BJ (cell line): Measurements from ENCODE around the gene HSD17B14. TPM values are rescaled to one million over a fixed set of nuclear protein-coding genes. Genes with fewer than 3 reads are reported as not detected.
"Not testable (repeated sequence)": the region's sequence is repeated elsewhere in the genome, so short reads cannot be mapped to it uniquely, and the experiment has no call there.

Experiments
- CTCF ChIA-PET: fragments of 350-600 bp; formaldehyde crosslinking; extraction: SDS; loops from one replicate; lab custom pipeline; 2021; ENCODE audit warnings: antibody characterized with exemption, inconsistent platforms; lab: Yijun Ruan, JAX
- POLR2A ChIA-PET: fragments of 300-600 bp; sonication (Branson Sonifier 250); formaldehyde crosslinking; extraction: SDS; loops from one replicate; lab custom pipeline; 2021; ENCODE audit warnings: antibody characterized with exemption; lab: Charles Lee
- DNase-seq: peaks from one replicate; pipeline ENCODE4 v3.0.0-alpha.2; 2011; ENCODE audit warnings: low read depth
- H3K27me3 ChIP-seq: 2 replicates; pipeline ENCODE4 v1.6.0; 2011; ENCODE audit warnings: low read length; ENCODE audit not compliant: control insufficient read depth, insufficient read depth
- H3K36me3 ChIP-seq: 2 replicates; pipeline ENCODE4 v1.5.1; 2011; ENCODE audit warnings: low read length; ENCODE audit not compliant: control insufficient read depth, insufficient read depth
- H3K4me3 ChIP-seq: 2 replicates; pipeline ENCODE4 v1.5.1; 2011; ENCODE audit warnings: low read depth, mild to moderate bottlenecking, control low read depth, low read length
- polyA plus RNA-seq: library from polyadenylated mRNA; depleted of rRNA; stranded (reverse); fragments of >200 nt; gene quantifications from 2 replicates; pipeline ENCODE4 v1.2.3, GENCODE V29; 2011
- TF ChIP-seq, protein P1 (sequence below): IDR thresholded peaks from 2 replicates; pipeline ENCODE4 v1.5.1; 2011; ENCODE audit warnings: low read depth, mild to moderate bottlenecking, control low read depth, inconsistent platforms, low read length, moderate library complexity; ENCODE audit not compliant: insufficient read depth

The HSD17B14 gene
- polyA plus RNA-seq, 1 experiment: 7.6 TPM

DNA sequence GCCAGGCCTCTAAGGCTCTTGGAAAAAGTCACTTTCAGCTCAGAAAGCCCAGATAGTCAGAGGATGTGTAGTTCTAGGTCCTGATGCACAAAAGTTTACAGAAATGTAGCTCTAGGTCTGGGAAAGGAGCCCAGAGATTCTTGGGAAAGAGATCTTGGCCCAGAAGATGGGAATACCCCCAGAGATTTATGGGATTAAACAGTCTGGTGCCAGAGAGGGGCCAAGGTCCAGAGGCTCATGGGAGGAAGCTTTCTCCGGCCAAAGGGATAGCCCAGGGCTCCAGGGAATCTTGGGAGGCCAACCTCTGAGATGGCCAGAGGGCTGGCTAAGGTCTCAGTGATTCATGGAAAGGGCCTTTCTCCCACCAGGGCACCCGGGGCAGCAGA is 40.6 kb downstream of the HSD17B14 start:
- DNase-seq: no peak
- CTCF ChIA-PET: interaction anchor here (0.6 to 5.1 kb wide), 34 partner anchors 10 to 198 kb away, joined by 3 to 109 read pairs (median 4); partner anchors contain the start of genes BCAT2, CA11, GYS1 and HSD17B14
- Histone ChIP-seq H3K4me3 (no peak overlapping the region), H3K36me3 (no peaks in the 10 kb centered on the region; the same call in 1 of the 2 replicates), H3K27me3 (no peaks in the 10 kb centered on the region)
- POLR2A ChIA-PET: interaction anchor here (0.5 to 1.2 kb wide), 3 partner anchors 42 to 180 kb away, joined by 3 to 8 read pairs (median 3); no protein-coding TSS in a partner anchor
- TF ChIP-seq, protein P1, sequence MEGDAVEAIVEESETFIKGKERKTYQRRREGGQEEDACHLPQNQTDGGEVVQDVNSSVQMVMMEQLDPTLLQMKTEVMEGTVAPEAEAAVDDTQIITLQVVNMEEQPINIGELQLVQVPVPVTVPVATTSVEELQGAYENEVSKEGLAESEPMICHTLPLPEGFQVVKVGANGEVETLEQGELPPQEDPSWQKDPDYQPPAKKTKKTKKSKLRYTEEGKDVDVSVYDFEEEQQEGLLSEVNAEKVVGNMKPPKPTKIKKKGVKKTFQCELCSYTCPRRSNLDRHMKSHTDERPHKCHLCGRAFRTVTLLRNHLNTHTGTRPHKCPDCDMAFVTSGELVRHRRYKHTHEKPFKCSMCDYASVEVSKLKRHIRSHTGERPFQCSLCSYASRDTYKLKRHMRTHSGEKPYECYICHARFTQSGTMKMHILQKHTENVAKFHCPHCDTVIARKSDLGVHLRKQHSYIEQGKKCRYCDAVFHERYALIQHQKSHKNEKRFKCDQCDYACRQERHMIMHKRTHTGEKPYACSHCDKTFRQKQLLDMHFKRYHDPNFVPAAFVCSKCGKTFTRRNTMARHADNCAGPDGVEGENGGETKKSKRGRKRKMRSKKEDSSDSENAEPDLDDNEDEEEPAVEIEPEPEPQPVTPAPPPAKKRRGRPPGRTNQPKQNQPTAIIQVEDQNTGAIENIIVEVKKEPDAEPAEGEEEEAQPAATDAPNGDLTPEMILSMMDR: no peak

DNA sequence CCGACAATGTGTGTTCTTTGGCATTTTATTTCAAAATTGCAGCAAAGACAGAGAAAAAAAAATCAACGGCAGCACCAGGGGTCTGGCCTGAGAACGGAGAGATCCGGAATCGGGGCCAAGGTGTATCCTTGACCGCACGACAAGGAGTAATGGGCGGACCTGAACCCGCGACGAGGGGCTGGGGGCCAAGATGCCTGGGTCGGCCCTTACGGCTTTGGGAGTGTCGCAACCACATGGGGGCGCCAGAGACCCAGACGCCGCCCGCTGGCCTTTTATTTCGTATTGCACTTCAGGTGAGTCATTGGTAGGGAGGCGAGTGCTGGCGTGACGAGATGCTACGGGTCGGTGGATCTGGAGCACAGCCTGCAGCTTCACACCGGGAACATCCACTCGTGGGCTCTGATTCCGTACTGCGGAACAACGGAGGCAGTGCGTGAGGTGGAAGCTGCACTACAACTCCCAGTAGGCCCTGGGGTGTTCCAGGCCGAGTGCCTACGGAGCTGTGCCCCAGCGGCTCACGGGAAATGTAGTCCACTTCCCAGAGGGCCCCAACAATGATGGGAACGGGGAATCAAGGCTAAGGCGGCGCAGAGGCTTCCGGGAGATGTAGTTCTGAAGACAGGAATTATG is 41.1 kb downstream of the HSD17B14 start:
- ChIA-PET POLR2A (interaction anchor here (0.5 to 0.6 kb wide), 2 partner anchors 146 to 181 kb away, joined by 3 to 8 read pairs; no protein-coding TSS in a partner anchor), CTCF (interaction anchor here (0.6 to 5.1 kb wide), 36 partner anchors 10 to 205 kb away, joined by 3 to 109 read pairs (median 4); partner anchors contain the start of genes BCAT2, CA11, GYS1 and HSD17B14)
- Histone ChIP-seq H3K36me3 (no peaks in the 10 kb centered on the region; the same call in 1 of the 2 replicates), H3K4me3 (peak overlapping the region; percentile 20), H3K27me3 (no peaks in the 10 kb centered on the region)
- peak; percentile 67 for DNase-seq
- TF ChIP-seq, protein P1: peak; percentile 94

DNA sequence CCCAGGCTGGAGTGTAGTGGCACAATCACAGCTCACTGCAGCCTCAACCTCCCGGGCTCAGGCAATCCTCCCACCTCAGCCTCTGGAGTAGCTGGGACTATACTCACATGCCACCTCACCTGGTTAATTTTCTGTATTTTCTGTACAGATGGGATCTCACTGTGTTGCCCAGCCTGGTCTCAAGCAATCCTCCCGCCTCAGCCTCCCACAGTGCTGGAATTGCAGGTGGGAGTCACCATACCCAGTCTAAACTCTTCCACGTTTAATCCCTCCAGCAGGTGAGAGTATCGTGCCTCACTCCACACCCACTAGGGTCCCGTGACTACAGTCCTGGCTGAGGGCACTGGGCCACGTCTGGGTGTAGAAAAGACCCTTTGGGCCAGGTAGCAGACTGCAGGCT is 42.0 kb downstream of the HSD17B14 start:
- Histone ChIP-seq H3K36me3 (no peaks in the 10 kb centered on the region), H3K4me3 (no peak overlapping the region), H3K27me3 (no peaks in the 10 kb centered on the region)
- CTCF ChIA-PET: interaction anchor here (0.5 to 5.1 kb wide), 13 partner anchors 10 to 205 kb away, joined by 4 to 109 read pairs (median 20); partner anchors contain the start of genes CA11 and HSD17B14
- no peak for DNase-seq
- POLR2A ChIA-PET: no interaction called here
- TF ChIP-seq, protein P1: no peak

DNA sequence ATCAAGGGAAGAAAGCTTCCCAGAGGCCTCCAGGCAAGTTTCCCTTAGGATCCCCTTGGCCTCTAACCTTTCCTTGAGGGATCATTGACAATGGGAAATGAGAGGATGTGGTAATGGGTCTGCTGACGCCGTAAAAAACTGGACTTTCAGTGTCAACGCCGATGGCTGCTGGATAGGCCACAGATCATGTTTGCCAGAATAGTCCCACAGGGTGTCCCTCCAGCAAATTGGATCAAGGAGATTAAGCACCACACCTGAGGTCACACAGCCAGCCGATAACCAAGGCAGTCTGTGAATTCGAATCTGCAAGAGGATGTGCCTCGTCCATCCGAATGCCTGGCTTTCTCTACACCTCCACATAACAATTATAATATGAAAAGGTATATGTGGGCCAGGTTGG is 43.0 kb downstream of the HSD17B14 start:
- Histone ChIP-seq H3K4me3 (no peak overlapping the region), H3K27me3 (no peaks in the 10 kb centered on the region), H3K36me3 (no peaks in the 10 kb centered on the region)
- TF ChIP-seq, protein P1: no peak
- CTCF ChIA-PET: interaction anchor here (1.2 to 5.1 kb wide), 7 partner anchors 9 to 177 kb away, joined by 6 to 109 read pairs (median 36); partner anchors contain the start of genes CA11 and HSD17B14
- POLR2A ChIA-PET: no interaction called here
- no peak for DNase-seq

DNA sequence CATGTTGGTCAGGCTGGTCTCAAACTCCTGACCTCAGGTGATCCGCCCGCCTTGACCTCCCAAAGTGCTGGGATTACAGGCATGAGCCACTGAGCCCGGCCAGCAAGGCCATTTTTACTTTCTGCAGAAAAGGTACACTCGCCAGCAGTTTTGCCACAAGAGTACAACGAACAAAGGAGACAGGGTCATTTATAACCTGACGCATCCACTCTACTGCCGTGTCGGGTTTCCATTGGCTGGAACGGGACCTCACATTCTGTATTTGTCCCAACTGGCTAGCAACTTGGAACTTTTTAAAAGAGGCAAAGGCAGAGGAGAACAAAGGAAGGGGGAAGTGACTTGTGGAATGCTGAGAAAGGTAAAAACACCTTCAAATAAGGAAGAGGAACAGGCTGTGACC is 49.0 kb downstream of the HSD17B14 start:
- not testable (repeated sequence) for H3K36me3 ChIP-seq, H3K4me3 ChIP-seq, H3K27me3 ChIP-seq, DNase-seq
- ChIA-PET CTCF (interaction anchor here (0.6 to 6.3 kb wide), 48 partner anchors 7 to 438 kb away, joined by 3 to 195 read pairs (median 4); partner anchors contain the start of genes CA11, FUT2, HSD17B14 and PLEKHA4), POLR2A (interaction anchor here (0.6 kb wide), 1 partner anchor 57 kb away, joined by 5 read pairs; no protein-coding TSS in a partner anchor)

DNA sequence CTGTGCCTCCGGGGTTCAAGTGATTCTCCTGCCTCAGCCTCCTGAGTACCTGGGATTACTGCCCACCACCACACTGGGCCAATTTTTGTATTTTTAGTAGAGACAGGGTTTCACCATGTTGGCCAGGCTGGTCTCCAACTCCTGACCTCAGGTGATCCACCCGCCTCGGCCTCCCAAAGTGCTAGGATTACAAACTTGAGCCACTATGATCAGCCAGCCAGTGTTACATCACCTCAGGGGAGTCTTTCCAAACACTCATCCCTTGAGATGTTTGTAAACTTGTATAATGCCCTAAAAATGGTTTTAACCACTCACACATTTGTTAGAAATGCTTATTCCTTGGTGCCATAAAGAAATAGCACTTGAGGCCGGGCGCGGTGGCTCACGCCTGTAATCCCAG is 49.9 kb downstream of the HSD17B14 start:
- H3K27me3 ChIP-seq, DNase-seq, POLR2A ChIA-PET, H3K4me3 ChIP-seq, H3K36me3 ChIP-seq: not testable (repeated sequence)
- CTCF ChIA-PET: interaction anchor here (2.7 to 6.3 kb wide), 4 partner anchors 8 to 184 kb away, joined by 18 to 195 read pairs (median 32); no protein-coding TSS in a partner anchor
